NCI-H2196 treated with DMSO at 0.1 percent for 48 hours (cell line): ENCODE data around the gene HAPSTR1.

ENCODE experiments used
- DNase-seq: peaks from one replicate; lab custom pipeline; 2025; ENCODE audit not compliant: unreplicated experiment; lab: John Stamatoyannopoulos, UW

The HAPSTR1 gene

DNA sequence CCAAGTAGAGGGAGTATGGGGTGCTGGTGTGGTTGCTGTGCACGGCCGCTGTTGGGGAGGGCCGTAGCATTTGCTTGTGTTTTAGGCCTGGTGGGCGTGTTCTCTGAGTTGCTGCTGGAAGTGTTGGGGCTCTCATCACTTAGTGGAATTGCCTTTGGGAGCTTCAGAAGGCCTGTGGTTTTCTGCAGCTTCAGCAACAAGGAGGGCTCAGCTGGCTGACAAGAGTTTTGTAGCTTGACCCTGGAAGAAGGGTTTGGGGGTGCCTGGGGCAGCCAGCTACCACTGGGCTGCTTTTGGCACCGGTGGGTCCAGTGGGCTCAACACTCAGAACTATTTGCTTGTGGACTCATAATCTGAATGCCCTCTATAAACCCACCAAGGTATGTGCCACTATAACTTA is 30.9 kb downstream of the HAPSTR1 start:
- no peak for DNase-seq

DNA sequence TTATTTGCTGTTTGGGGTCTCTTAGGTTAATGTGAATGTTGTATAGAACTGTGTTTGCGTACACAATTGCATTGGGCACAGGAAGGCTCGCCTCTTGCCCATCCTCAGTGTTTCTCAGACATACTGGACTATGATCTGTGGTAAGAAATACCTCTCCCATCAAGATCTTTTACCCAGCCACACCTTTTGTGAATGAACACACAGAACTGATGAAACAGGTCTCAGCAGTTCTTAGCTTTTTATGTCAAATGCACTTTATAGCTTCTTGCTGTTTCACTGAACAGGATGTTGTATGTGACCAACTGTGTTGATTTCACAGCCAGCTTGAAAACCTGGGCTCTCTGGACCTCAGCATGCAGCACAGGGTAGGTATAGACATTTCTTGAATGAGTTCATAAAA is 31.5 kb downstream of the HAPSTR1 start:
- no peak for DNase-seq

DNA sequence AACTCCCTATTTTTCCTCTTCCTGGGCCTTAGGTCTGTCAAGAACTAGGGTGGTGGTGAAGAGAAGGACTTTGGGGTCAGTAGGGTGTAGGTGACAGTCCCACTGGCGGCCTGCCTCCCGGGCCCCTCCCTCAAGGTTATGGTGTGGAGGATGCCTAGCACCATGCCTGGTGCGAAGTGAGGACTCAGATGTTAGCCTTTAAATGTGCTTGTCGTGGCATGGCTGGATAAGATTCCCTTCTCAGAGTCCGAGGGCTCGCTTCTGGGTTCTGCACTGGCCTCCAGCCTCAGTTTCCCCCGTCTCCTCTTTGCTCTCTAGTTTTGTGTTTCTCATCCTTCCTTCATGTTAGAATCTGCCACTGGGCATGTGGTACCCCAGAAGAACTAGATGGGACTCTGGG is 32.0 kb downstream of the HAPSTR1 start:
- no peak for DNase-seq

DNA sequence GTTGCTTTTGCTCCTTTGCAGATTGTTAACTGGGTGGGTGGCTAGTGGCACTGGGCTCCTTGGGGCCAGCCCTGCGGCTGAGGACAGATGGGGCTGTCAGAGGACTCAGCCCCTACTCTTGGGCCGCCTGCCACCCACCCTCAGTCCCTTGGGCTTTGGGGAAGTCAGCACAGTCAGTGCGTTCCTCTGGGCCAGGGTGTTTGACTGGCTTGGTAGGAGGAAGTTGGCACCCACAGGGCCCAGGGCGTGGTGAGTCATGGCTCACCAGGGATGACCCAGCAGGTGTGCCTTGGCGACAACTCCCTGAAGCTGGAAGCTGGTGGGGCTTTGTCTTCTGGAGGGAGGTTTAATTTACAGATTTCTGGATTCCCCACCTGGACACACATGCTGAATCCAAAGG is 32.4 kb downstream of the HAPSTR1 start:
- DNase-seq = no peak

DNA sequence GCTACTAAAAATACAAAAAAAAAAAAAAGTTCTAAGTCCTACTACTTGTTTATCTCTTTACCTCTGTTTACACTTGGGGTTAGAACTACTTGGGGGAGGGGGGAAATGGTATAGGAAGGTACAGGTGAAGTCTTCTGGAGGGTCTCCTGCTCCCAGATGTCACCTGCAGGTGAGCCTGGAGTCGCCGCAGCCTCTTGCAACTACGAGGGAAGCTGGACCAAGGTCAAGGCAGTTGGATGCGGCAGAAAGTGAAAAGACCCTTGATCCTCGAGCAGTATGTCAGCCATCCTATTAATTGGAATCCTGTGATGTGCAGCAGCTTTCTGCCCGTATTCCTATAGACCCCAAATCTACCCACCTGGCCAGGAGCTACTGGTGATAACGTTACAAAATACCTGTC is 33.0 kb downstream of the HAPSTR1 start:
- no peak for DNase-seq

DNA sequence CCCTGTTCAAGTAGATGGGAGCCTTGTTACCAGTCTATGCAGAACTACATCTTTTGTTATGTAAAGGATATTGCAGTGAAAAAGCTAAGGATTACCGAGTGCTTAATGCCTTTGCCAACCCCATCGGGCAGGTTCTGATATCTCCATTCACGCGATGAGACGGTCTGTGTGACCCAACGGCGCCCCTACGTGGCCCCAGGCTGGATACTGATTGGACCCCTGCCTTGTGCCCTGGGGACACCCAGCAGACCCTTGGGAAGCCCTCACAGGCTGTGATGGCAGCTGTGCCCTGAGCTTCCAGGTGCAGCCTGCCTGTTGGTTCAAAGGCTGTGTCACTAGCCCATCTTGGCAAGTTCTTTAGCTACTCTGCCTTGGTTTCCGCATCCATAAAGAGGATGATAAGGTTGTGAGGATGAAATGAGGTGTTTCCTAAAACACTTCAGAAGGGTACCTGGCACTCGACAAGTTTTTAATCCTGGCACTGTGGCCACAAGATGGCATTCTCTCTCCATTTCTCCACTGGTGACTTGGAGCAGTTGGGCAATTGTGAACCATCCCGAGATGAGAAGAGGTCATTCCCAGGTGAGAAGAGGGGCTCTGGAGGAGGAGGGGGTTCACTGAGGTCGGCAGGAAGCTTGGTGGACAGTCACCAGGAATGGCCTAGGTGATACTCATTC is 33.6 kb downstream of the HAPSTR1 start:
- no peak for DNase-seq

DNA sequence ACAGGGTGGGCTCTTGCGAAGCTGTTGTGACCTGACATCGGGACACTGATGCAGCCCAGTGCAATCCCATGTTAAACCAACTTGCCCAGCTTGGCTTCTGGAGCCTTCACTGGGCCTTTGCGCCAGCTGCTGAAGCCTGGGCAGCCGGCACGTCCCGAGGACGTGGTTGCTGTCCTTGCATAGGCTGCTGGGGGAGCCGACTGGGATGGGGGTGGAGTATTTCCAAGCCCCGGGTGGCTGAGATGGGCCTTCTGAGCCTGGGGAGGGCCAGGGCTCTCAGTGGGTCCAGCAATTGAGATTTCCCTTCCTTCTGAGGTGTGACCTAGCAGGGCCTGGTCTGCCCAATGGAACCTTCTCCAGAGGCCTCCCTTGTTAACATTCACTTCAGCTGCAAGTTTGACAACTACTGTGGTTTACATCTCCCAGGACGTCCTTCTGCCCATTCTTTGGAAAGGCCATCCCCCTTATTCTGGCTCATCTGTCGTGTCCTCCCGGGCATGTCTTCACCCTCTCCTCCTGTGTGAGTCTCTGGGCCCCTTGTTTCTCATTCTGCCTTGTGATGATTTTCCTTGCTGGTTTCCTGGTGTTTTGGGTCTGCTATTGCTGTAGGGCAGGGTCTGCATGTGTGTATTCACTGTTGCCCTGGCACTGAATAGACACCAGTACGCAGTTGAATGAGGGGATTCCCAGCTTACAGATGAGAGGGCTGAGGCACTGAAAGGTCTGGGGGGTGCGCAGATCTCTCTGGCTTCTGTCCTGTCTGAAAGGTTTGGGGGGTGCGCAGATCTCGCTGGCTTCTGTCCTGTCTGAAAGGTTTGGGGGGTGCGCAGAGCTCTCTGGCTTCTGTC is 34.4 kb downstream of the HAPSTR1 start:
- no peak for DNase-seq

DNA sequence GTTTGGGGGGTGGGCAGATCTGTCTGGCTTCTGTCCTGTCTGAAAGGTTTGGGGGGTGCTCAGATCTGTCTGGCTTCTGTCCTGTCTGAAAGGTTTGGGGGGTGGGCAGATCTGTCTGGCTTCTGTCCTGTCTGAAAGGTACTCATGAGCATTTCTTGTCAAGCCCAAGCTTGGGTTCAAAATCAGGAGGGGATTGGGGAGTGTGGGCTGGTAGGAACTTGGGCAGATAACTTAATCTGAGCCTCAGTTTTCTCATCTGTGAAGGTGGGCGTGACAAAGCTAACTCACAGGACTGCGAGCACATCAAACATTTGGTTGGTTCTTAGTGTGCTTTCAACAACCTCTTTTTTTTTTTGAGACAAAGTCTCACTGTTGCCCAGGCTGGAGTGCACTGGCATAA is 35.2 kb downstream of the HAPSTR1 start:
- DNase-seq = no peak

DNA sequence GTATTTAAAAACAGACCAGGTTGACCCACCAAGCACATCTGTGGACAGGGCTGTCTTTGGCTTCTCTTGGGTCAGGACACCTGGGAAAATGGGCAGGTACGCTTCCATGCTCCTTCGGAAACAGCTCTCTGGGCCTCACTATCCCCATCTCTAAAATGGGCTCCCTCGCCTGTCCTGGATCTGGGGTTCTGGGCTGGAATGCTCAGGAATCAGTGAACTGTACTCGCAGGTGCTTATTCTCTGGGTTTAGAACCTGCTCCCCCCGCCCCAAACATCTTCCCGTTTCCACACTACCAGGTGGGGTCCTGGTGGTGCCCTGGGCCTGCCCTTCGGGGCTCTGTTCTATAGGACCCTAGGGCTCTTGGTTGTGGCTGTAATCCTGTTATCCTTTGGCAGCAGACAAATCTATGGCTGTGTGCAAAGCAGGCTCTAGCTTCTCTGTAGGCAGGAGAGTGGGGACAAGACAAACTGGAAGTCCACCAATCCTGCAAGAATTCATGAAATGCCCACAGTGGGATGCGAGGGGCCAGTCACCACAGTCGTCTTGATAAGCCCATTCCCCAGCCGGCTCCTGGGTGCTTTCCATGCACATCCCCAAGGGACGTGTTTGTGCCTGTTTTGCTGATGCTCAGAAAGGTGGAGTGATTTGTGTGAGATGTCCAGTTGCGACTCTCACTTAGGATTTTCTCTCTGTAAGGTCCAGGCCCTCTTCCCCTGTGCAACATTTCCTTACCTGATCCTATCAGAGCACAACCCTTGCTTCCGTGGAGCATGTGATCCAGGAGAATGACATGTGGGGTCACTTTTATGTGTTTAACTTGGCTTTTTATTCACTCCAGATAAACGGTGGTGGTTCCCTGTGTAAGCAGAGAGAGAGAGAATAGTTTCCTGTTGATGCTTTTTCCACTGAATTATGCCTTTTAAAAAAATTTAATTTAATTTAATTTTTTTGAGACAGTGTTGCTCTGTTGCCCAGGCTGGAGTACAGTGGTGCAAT is 37.2 kb downstream of the HAPSTR1 start:
- DNase-seq = no peak

DNA sequence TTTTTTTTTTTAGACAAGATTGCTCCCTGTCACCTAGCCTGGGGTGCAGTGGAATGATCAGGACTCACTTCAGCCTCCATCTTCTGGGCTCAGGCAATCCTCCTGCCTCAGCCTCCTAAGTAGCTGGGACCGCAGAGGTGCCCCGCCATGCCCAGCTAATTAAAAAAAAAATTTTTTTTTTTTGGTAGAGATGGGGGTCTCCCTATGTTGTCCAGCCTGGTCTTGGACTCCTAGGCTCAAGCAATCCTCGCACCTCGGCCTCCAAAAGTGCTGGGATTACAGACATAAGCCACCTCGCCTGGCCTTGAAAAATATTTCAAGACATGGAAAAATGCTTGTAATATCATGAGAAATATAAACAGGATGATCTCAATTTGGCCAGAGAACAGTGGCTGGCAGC is 42.9 kb downstream of the HAPSTR1 start:
- DNase-seq = no peak

DNA sequence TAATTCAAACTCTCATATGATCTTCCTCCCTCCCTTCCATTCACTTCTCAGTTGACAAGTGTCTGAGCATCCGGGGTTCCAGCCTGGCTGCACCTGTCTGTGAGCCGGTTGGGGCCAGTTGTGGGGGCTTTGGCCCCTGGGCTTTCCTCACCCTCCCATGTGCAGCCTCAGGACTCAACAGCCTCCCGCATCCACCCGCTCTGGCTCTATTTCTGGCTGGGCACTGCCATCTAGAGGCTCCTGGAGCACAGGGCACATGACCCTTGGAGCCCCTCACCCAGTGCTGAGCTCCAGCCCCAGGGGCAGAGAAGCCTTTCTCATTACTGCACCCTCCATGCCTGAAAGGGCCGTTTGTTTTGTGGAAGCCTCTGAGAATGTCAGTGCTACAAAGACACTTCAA is 43.3 kb downstream of the HAPSTR1 start:
- peak; percentile 21 for DNase-seq

DNA sequence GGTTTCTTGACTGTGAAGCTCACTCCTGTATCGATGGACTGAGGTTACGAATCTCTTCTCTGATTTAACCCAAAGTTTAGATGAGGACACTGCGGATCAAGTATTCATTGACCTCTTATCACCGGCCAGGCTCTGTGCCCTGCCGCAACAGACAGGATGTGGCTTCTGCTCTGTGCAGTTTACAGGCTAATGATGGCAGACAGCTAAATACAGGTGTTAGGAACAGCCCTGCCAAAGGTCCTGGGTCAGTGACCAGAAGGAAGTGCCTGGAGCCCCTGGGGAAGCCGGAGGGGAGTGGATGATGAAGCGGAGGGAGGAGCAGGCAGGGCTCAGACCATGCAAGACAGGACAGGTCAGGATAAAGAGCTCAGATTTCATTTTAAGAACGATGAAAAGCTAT is 44.4 kb downstream of the HAPSTR1 start:
- DNase-seq = no peak

DNA sequence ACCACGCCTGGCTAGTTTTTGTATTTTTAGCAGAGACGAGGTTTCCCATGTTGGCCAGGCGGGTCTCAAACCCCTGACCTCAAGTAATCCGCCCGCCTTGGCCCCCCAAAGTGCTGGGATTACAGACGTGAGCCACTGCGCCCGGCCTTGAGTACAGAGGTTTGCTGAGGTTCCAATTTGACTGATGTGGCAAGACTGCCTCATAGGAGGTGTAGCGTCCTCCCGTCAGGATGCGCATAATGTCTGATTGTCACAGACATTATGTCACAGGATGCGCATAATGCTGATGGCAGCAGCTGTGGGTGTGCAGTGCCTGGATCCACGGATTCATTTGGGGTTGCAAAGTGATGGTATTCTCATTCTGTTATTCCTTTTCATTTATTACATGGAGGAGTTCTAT is 45.2 kb downstream of the HAPSTR1 start:
- DNase-seq = no peak

DNA sequence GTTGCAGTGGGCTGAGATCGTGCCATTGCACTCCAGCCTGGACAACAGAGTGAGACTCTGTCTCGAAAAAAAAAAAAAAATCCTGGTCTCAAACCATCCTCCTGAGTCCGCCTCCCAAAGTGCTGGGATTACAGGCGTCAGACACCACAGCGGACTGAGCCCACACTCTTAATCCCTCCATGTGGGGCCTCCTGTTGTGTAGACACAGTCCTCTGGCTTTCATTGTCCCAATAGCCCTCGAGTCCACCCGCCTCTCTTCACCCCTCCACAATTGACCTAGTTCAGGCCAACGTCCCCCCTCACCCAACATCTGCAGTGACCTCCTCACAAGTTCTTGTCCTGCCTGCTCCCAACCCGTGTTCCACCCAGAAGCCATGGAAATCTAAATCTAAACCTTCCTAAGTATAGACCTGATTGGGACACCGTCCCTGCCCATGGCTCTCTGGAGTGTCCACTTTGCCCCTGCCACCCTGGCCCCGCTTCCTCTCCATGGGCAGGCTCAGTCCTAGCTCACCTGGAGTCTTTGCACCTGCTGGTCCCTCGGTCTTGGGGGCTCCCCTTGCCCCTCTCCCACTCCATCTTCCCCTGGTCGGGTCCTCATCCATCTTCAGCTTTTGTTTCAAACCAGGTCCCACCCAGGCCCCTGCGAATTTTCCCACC is 46.7 kb downstream of the HAPSTR1 start:
- no peak for DNase-seq

DNA sequence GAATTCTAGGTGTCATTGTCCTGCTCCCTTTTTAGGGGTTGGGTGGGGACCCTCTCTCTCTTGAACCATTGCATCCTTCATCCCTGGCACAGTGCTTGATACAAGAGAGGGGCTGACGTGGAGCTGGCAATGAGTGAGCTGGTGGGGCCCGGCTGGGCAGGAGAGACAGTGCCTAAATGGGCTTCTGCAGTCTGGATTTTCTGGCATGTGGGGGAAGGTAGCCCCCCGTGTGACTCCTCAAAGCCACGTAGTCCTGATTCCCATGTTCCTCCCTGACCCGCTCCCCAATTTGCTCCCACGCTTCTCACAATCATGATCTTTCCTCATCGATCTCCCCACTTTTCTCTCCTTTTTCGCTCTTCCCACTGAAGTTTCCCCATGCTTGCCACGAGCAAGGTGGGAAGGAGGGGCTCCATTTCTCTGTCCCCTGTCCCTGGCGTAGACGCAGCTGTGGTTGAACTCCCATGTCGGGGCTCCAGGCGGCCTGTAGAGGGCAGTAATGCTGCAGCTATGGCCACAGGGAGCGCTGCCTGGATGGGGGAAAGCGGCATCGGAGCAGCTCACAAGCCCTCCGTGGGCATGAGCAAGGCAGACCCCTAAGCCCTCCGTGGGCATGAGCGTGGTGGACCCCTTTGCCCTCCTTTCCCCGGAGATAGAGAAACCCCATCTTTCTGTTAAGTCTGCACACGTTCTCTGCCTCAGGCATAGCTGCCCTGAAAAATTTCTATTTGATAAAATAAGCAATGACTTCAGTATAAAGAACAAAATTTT is 47.5 kb downstream of the HAPSTR1 start:
- DNase-seq = peak; percentile 14

DNA sequence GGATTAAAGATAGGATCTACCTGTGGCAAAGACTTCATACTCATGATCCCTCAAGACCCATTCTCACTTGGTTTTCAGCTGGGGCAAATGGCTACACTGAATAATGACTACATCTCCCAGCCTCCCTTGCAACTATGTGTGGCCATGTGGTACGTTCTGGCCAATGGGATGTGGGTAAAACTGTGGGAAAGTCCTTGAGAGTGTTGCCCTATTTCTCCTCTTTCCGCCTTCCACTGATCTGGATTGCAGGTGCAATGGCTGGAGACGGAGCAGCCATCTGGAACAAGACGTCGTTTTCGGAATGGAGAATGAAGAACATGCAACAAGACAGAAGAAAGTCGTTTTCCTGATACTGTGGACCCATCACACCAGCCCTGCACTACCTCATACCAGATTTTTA is 48.5 kb downstream of the HAPSTR1 start:
- DNase-seq = no peak
